Neural progenitor cell (in vitro differentiated cells): ENCODE measurements around the gene HS3ST5. TPM values are rescaled to one million over a fixed set of nuclear protein-coding genes. Genes with fewer than 3 reads are reported as not detected.

Experiments used
- small RNA-seq: library from RNA; depleted of rRNA; stranded (forward); fragments of <200 nt; gene quantifications from one replicate; pipeline ENCODE3, GENCODE V24; 2015
- total RNA-seq: library from RNA; depleted of rRNA; stranded (reverse); fragments of >200 nt; gene quantifications from 2 replicates; pipeline ENCODE4 v1.2.3, GENCODE V29; 2015; ENCODE audit warnings: low replicate concordance

The HS3ST5 gene
- total RNA-seq, 1 donor from 2014 or later: 0.34 TPM

Small RNA genes within 50 kb of the gene (small RNA-seq; reads per million reads assigned to genes)
- gene RNA5SP213: not detected
